GM18526 (cell line): ENCODE results near the gene ATP5F1A.

Experiments
- POLR2A ChIP-seq: IDR thresholded peaks from 3 replicates; pipeline ENCODE4 v1.6.1; 2011; ENCODE audit not compliant: insufficient read length; ENCODE audit errors: extremely low read depth

Gene ATP5F1A

GRCh38 chr18:46031741-46032140 lies 66.4 kb downstream of the ATP5F1A start:
- TF ChIP-seq POLR2A, result no peak
